SK-N-SH (cell line): Measurements from ENCODE around the gene TRMT44. TPM values are rescaled to one million over a fixed set of nuclear protein-coding genes. Genes with fewer than 3 reads are reported as not detected.

Source experiments
- CTCF ChIA-PET: fragments of 300-600, 350-600 bp; formaldehyde crosslinking; extraction: SDS; loops from one replicate; lab custom pipeline; 2021; lab: Yijun Ruan, JAX
- POLR2A ChIA-PET: fragments of 350-600 bp; sonication (Branson Sonifier 250); formaldehyde crosslinking; extraction: SDS; loops from one replicate; lab custom pipeline; 2020; ENCODE audit warnings: antibody characterized with exemption, inconsistent platforms; lab: Yijun Ruan, JAX
- DNase-seq: peaks from one replicate; pipeline ENCODE4 v3.0.0; 2012
- H2AFZ ChIP-seq: fragments of 200-600 bp; sonication (generic); 2 replicates; pipeline ENCODE4 v1.8.1; 2016; ENCODE audit warnings: antibody characterized with exemption, mild to moderate bottlenecking, low read depth
- H3F3A ChIP-seq: fragments of 200-600 bp; sonication (generic); replicated peaks from 2 replicates; pipeline ENCODE3; 2016; ENCODE audit warnings: antibody characterized with exemption, mild to moderate bottlenecking; ENCODE audit not compliant: insufficient read depth
- H3K27ac ChIP-seq, 2 experiments: fragments of 200-500 bp in 1 of 2; fragments of 200-600 bp in 1 of 2; sonication (Bioruptor generic) in 1 of 2; sonication (generic), shearing (Covaris generic) in 1 of 2; 2 replicates each; pipeline versions ENCODE4 v1.5.1 to v1.6.1; 2014 to 2016; ENCODE audit warnings: low read depth in 2 of 2, inconsistent platforms in 1 of 2, low read length in 1 of 2, mild to moderate bottlenecking in 1 of 2, mixed read lengths in 1 of 2
- H3K27me3 ChIP-seq: fragments of 200-600 bp; sonication (generic), shearing (Covaris generic); 2 replicates; pipeline ENCODE4 v1.6.1; 2016; ENCODE audit warnings: mixed run types; ENCODE audit not compliant: insufficient read depth
- H3K36me3 ChIP-seq, 2 experiments: fragments of 200-500 bp in 1 of 2; fragments of 200-600 bp in 1 of 2; sonication (Bioruptor generic) in 1 of 2; sonication (generic) in 1 of 2; replicated peaks in 1 of 2; 2 replicates each; pipeline versions ENCODE3 to v1.5.1; 2014 to 2016; ENCODE audit warnings: low read length in 1 of 2, mild to moderate bottlenecking in 1 of 2; ENCODE audit not compliant: insufficient read depth in 2 of 2, control insufficient read depth in 1 of 2
- H3K4me1 ChIP-seq, 2 experiments: fragments of 200-500 bp in 1 of 2; fragments of 200-600 bp in 1 of 2; sonication (Bioruptor generic) in 1 of 2; sonication (generic), shearing (Covaris generic) in 1 of 2; 2 replicates each; pipeline versions ENCODE4 v1.5.1 to v1.6.1; 2014 to 2016; ENCODE audit warnings: low read depth in 1 of 2, low read length in 1 of 2, mixed run types in 1 of 2; ENCODE audit not compliant: insufficient read depth in 2 of 2, control insufficient read depth in 1 of 2
- H3K4me2 ChIP-seq: fragments of 200-600 bp; sonication (generic), shearing (Covaris generic); 2 replicates; pipeline ENCODE4 v1.6.1; 2017; ENCODE audit warnings: mixed run types
- H3K4me3 ChIP-seq, 2 experiments: fragments of 200-500 bp in 1 of 2; fragments of 200-600 bp in 1 of 2; sonication (Bioruptor generic) in 1 of 2; sonication (generic), shearing (Covaris generic) in 1 of 2; 2 replicates each; pipeline versions ENCODE4 v1.5.1 to v1.8.1; 2014 to 2016; ENCODE audit warnings: low read depth in 2 of 2, inconsistent platforms in 1 of 2, low read length in 1 of 2, mild to moderate bottlenecking in 1 of 2, mixed read lengths in 1 of 2, moderate library complexity in 1 of 2
- H3K79me2 ChIP-seq: fragments of 200-600 bp; sonication (generic); 2 replicates; pipeline ENCODE4 v1.8.1; 2017; ENCODE audit warnings: mild to moderate bottlenecking; ENCODE audit not compliant: insufficient read depth
- H3K9ac ChIP-seq: fragments of 200-600 bp; sonication (generic); 2 replicates; pipeline ENCODE4 v1.6.1; 2017; ENCODE audit warnings: mixed run types
- H3K9me2 ChIP-seq: fragments of 200-600 bp; sonication (generic); 2 replicates; pipeline ENCODE4 v1.6.1; 2017; ENCODE audit warnings: mixed run types
- H3K9me3 ChIP-seq: fragments of 200-600 bp; sonication (generic); 2 replicates; pipeline ENCODE4 v1.6.1; 2017; ENCODE audit warnings: mixed run types, mild to moderate bottlenecking, moderate library complexity
- H4K20me1 ChIP-seq: fragments of 200-600 bp; sonication (generic); 2 replicates; pipeline ENCODE4 v1.6.1; 2017; ENCODE audit warnings: mild to moderate bottlenecking, mixed run types; ENCODE audit not compliant: insufficient read depth
- CHD2 ChIP-seq: fragments of 150-350 bp; IDR thresholded peaks from 2 replicates; pipeline ENCODE4 v1.6.1; 2018; ENCODE audit warnings: low read length; ENCODE audit not compliant: partially characterized antibody
- ELF1 ChIP-seq: IDR thresholded peaks from 2 replicates; pipeline ENCODE4 v1.4.0; 2012
- EP300 ChIP-seq, 2 experiments: IDR thresholded peaks; 2 replicates each; pipeline versions ENCODE4 v1.4.0 to v1.6.1; 2012; ENCODE audit warnings: borderline replicate concordance in 1 of 2, low read depth in 1 of 2, low read length in 1 of 2
- EZH2phosphoT487 ChIP-seq: fragments of 200-600 bp; sonication (generic); IDR thresholded peaks from 2 replicates; pipeline ENCODE4 v1.6.1; 2017; ENCODE audit warnings: low read depth, mixed run types, mild to moderate bottlenecking, antibody characterized with exemption, moderate library complexity, borderline replicate concordance
- FOSL2 ChIP-seq: IDR thresholded peaks from 2 replicates; pipeline ENCODE4 v1.4.0; 2012; ENCODE audit warnings: low read depth, mild to moderate bottlenecking, moderate library complexity, borderline replicate concordance
- FOXJ3 ChIP-seq: sonication (generic); formaldehyde crosslinking; IDR thresholded peaks from 2 replicates; pipeline ENCODE4 v1.5.1; 2020; ENCODE audit warnings: mild to moderate bottlenecking, missing genetic modification reagents
- FOXM1 ChIP-seq: IDR thresholded peaks from 2 replicates; pipeline ENCODE4 v1.4.0; 2012; ENCODE audit warnings: low read depth, mild to moderate bottlenecking
- MEF2A ChIP-seq: IDR thresholded peaks from 2 replicates; pipeline ENCODE4 v1.4.0; 2012; ENCODE audit warnings: low read depth, borderline replicate concordance
- MXI1 ChIP-seq: IDR thresholded peaks from 2 replicates; pipeline ENCODE4 v1.6.1; 2012; ENCODE audit warnings: mild to moderate bottlenecking, low read depth, low read length, improper control_type of control experiment
- NFIC ChIP-seq: IDR thresholded peaks from 2 replicates; pipeline ENCODE4 v1.4.0; 2012; ENCODE audit warnings: borderline replicate concordance
- NRF1 ChIP-seq: IDR thresholded peaks from 2 replicates; pipeline ENCODE4 v1.6.1; 2012; ENCODE audit warnings: low read depth, mild to moderate bottlenecking, low read length
- PBX3 ChIP-seq: IDR thresholded peaks from 2 replicates; pipeline ENCODE4; 2012
- RCOR1 ChIP-seq: fragments of 150-350 bp; IDR thresholded peaks from 2 replicates; pipeline ENCODE4 v1.6.1; 2017; ENCODE audit warnings: antibody characterized with exemption, low read length
- RXRA ChIP-seq: IDR thresholded peaks from 2 replicates; pipeline ENCODE4 v1.4.0; 2012; ENCODE audit warnings: low read depth, mild to moderate bottlenecking, borderline replicate concordance
- SMC3 ChIP-seq: IDR thresholded peaks from 2 replicates; pipeline ENCODE4 v1.6.1; 2012; ENCODE audit warnings: low read depth, low read length, improper control_type of control experiment
- TAF1 ChIP-seq: IDR thresholded peaks from 2 replicates; pipeline ENCODE4 v1.6.1; 2012; ENCODE audit warnings: low read depth, mild to moderate bottlenecking, low read length, moderate library complexity, borderline replicate concordance
- TCF12 ChIP-seq: IDR thresholded peaks from 2 replicates; pipeline ENCODE4 v1.4.0; 2012
- USF2 ChIP-seq: fragments of 150-350 bp; IDR thresholded peaks from 2 replicates; pipeline ENCODE4 v1.6.1; 2017; ENCODE audit warnings: antibody characterized with exemption, low read length, low read depth, borderline replicate concordance
- WGBS: methylation state at CpG from one replicate; pipeline ENCODE4 v1.1.6; 2017; ENCODE audit warnings: low lambda C conversion rate; 5-methylcytosine and 5-hydroxymethylcytosine counted together
- polyA plus RNA-seq, 3 experiments: library from polyadenylated mRNA; depleted of rRNA; stranded (reverse); fragments of >200 nt; gene quantifications; 2 replicates each; pipeline ENCODE4 v1.2.3, GENCODE V29; 2012
- TF ChIP-seq, protein P1 (sequence below): IDR thresholded peaks from 2 replicates; pipeline ENCODE4 v1.6.1; 2012; ENCODE audit warnings: mild to moderate bottlenecking, low read depth, low read length, moderate library complexity
- TF ChIP-seq, protein P2 (sequence below): IDR thresholded peaks from 2 replicates; pipeline ENCODE4 v1.4.0; 2012; ENCODE audit warnings: low read depth, borderline replicate concordance

Gene TRMT44
- polyA plus RNA-seq, 1 of the 3 experiments (the other 2 are of a cell fraction) = 6.0 TPM

GRCh38 chr4:8497762-8498161 is 57.2 kb downstream of the TRMT44 start:
- Histone ChIP-seq H3K9me2 (no peaks in the 10 kb centered on the region), H3K9me3 (no peaks in the 10 kb centered on the region), H3K36me3 (no peaks in the 10 kb centered on the region), H3F3A (no peaks in the 10 kb centered on the region), H3K4me1 (no peaks in the 10 kb centered on the region; a peak in 1 of 4 replicates), H3K27ac (no peak overlapping the region), H3K9ac (no peak overlapping the region), H3K79me2 (no peaks in the 10 kb centered on the region), H2AFZ (no peak overlapping the region), H3K4me2 (no peak overlapping the region), H3K4me3 (no peak overlapping the region), H4K20me1 (no peaks in the 10 kb centered on the region), H3K27me3 (peaks cover 11% of the 10 kb centered on the region)
- CTCF ChIA-PET = interaction anchor here (1.1 kb wide), 1 partner anchor 420 kb away, joined by 3 read pairs; no protein-coding TSS in a partner anchor
- 13% methylated on average over 3 of the region's 3 CpGs for WGBS
- DNase-seq = no peak
- POLR2A ChIA-PET = no interaction called here
- no peak for TF ChIP-seq FOXJ3 (CRISPR knock-in tag)
- TF ChIP-seq PBX3 = no peak
- no peak for TF ChIP-seq TCF12
- TF ChIP-seq SMC3 = no peak
- TF ChIP-seq USF2 = no peak
- no peak for TF ChIP-seq EP300 (IDR thresholded peaks at IDR 0.05; ENCODE audit: borderline replicate concordance in 1 of 2, low read depth in 1 of 2, low read length in 1 of 2)
- TF ChIP-seq RCOR1 = no peak
- TF ChIP-seq, protein P1, sequence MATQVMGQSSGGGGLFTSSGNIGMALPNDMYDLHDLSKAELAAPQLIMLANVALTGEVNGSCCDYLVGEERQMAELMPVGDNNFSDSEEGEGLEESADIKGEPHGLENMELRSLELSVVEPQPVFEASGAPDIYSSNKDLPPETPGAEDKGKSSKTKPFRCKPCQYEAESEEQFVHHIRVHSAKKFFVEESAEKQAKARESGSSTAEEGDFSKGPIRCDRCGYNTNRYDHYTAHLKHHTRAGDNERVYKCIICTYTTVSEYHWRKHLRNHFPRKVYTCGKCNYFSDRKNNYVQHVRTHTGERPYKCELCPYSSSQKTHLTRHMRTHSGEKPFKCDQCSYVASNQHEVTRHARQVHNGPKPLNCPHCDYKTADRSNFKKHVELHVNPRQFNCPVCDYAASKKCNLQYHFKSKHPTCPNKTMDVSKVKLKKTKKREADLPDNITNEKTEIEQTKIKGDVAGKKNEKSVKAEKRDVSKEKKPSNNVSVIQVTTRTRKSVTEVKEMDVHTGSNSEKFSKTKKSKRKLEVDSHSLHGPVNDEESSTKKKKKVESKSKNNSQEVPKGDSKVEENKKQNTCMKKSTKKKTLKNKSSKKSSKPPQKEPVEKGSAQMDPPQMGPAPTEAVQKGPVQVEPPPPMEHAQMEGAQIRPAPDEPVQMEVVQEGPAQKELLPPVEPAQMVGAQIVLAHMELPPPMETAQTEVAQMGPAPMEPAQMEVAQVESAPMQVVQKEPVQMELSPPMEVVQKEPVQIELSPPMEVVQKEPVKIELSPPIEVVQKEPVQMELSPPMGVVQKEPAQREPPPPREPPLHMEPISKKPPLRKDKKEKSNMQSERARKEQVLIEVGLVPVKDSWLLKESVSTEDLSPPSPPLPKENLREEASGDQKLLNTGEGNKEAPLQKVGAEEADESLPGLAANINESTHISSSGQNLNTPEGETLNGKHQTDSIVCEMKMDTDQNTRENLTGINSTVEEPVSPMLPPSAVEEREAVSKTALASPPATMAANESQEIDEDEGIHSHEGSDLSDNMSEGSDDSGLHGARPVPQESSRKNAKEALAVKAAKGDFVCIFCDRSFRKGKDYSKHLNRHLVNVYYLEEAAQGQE = no peak
- TF ChIP-seq ELF1 = no peak
- no peak for TF ChIP-seq FOSL2
- no peak for TF ChIP-seq TAF1
- no peak for TF ChIP-seq FOXM1
- no peak for TF ChIP-seq NFIC
- no peak for TF ChIP-seq RXRA
- TF ChIP-seq CHD2 = no peak
- TF ChIP-seq, protein P2, sequence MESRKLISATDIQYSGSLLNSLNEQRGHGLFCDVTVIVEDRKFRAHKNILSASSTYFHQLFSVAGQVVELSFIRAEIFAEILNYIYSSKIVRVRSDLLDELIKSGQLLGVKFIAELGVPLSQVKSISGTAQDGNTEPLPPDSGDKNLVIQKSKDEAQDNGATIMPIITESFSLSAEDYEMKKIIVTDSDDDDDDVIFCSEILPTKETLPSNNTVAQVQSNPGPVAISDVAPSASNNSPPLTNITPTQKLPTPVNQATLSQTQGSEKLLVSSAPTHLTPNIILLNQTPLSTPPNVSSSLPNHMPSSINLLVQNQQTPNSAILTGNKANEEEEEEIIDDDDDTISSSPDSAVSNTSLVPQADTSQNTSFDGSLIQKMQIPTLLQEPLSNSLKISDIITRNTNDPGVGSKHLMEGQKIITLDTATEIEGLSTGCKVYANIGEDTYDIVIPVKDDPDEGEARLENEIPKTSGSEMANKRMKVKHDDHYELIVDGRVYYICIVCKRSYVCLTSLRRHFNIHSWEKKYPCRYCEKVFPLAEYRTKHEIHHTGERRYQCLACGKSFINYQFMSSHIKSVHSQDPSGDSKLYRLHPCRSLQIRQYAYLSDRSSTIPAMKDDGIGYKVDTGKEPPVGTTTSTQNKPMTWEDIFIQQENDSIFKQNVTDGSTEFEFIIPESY = no peak
- no peak for TF ChIP-seq NRF1
- TF ChIP-seq MXI1 = no peak
- no peak for TF ChIP-seq MEF2A
- TF ChIP-seq EZH2phosphoT487 = no peak
